Measurements from ENCODE around the gene TRPM8. TPM values are rescaled to one million over a fixed set of nuclear protein-coding genes. Genes with fewer than 3 reads are reported as not detected.

TRPM8 gene
- total and polyA plus RNA-seq, 2 donors from 2014 or later = 2.5 TPM; not detected in 1

GRCh38 chr2:233912691-233913423 lies 4.3 kb upstream of the TRPM8 start:
- DNase-seq (peak in 4 of 5 donors; percentile 54 to 86 (median 84)), FAIRE-seq (no peak)
- Histone ChIP-seq H3K9ac (ENCODE audit: low read length in 3 of 3) (no peak overlapping the region), H3K36me3 (ENCODE audit: control insufficient read depth in 2 of 3, insufficient read depth in 3 of 3, low read length in 3 of 3) (no peaks in the 10 kb centered on the region), H3K4me1 (ENCODE audit: control insufficient read depth in 2 of 3, insufficient read depth in 2 of 3, low read depth in 1 of 3, low read length in 3 of 3) (no peaks in the 10 kb centered on the region), H3K27me3 (ENCODE audit: control insufficient read depth, insufficient read depth, low read length) (no peaks in the 10 kb centered on the region), H3K27ac (ENCODE audit: low read depth in 2 of 2, low read length in 2 of 2) (no peak overlapping the region), H3K4me3 (ENCODE audit: low read length in 3 of 3) (no peak overlapping the region), H3K9me3 (ENCODE audit: control insufficient read depth in 2 of 3, insufficient read depth in 1 of 3, low read length in 3 of 3) (no peaks in the 10 kb centered on the region)
- intact Hi-C loops (cut with DNase I) = no loop called here
- TF ChIP-seq, protein P1, sequence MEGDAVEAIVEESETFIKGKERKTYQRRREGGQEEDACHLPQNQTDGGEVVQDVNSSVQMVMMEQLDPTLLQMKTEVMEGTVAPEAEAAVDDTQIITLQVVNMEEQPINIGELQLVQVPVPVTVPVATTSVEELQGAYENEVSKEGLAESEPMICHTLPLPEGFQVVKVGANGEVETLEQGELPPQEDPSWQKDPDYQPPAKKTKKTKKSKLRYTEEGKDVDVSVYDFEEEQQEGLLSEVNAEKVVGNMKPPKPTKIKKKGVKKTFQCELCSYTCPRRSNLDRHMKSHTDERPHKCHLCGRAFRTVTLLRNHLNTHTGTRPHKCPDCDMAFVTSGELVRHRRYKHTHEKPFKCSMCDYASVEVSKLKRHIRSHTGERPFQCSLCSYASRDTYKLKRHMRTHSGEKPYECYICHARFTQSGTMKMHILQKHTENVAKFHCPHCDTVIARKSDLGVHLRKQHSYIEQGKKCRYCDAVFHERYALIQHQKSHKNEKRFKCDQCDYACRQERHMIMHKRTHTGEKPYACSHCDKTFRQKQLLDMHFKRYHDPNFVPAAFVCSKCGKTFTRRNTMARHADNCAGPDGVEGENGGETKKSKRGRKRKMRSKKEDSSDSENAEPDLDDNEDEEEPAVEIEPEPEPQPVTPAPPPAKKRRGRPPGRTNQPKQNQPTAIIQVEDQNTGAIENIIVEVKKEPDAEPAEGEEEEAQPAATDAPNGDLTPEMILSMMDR (IDR thresholded peaks at IDR 0.05; ENCODE audit: borderline replicate concordance, extremely low read depth, insufficient read depth) = no peak

DNA sequence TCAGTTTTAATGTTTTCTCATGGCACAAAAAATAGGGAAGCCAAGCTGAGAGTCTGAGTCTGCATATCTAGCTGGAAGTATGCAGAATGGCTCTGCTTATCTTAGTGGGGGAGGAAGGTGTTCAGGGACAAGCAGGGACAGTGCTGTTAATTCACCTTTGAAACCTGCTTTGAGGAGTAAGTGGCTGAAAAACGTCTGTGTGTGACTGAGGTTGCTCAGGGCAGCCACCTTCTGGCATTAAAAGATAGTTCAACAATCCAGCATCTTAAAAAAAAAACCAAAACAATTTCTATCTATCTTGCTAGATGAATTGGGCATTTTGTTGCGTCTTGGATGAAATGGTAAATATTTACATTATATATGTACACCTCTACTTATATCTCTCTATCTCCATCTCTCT lies 2.0 kb upstream of the TRPM8 start:
- no peak for FAIRE-seq
- no peaks in the 10 kb centered on the region for H3K4me1 ChIP-seq (ENCODE audit: control insufficient read depth in 2 of 3, insufficient read depth in 2 of 3, low read depth in 1 of 3, low read length in 3 of 3)

GRCh38 chr2:233919319-233919718 lies 2.1 kb downstream of the TRPM8 start:
- TF ChIP-seq, protein P1 (IDR thresholded peaks at IDR 0.05; ENCODE audit: borderline replicate concordance, extremely low read depth, insufficient read depth) = no peak
- FAIRE-seq (no peak), DNase-seq (no peak)
- Histone ChIP-seq H3K9me3 (ENCODE audit: control insufficient read depth in 2 of 3, insufficient read depth in 1 of 3, low read length in 3 of 3) (no peaks in the 10 kb centered on the region), H3K36me3 (ENCODE audit: control insufficient read depth in 2 of 3, insufficient read depth in 3 of 3, low read length in 3 of 3) (no peaks in the 10 kb centered on the region), H3K4me3 (ENCODE audit: low read length in 3 of 3) (no peak overlapping the region), H3K27me3 (ENCODE audit: control insufficient read depth, insufficient read depth, low read length) (no peaks in the 10 kb centered on the region), H3K27ac (ENCODE audit: low read depth in 2 of 2, low read length in 2 of 2) (no peak overlapping the region), H3K9ac (ENCODE audit: low read length in 3 of 3) (no peak overlapping the region), H3K4me1 (ENCODE audit: control insufficient read depth in 2 of 3, insufficient read depth in 2 of 3, low read depth in 1 of 3, low read length in 3 of 3) (no peaks in the 10 kb centered on the region)
- intact Hi-C loops (cut with DNase I) = no loop called here

More for the DNA sequence above, 2.0 kb upstream of the TRPM8 start:
- H3K4me3 ChIP-seq (ENCODE audit: low read length in 3 of 3) = no peak overlapping the region
- no peak overlapping the region for H3K9ac ChIP-seq (ENCODE audit: low read length in 3 of 3)
- TF ChIP-seq, protein P1 (IDR thresholded peaks at IDR 0.05; ENCODE audit: borderline replicate concordance, extremely low read depth, insufficient read depth) = no peak
- no peaks in the 10 kb centered on the region for H3K9me3 ChIP-seq (ENCODE audit: control insufficient read depth in 2 of 3, insufficient read depth in 1 of 3, low read length in 3 of 3)
- intact Hi-C loops (cut with DNase I) = no loop called here
- H3K27me3 ChIP-seq (ENCODE audit: control insufficient read depth, insufficient read depth, low read length) = no peaks in the 10 kb centered on the region
- DNase-seq = no peak
- no peak overlapping the region for H3K27ac ChIP-seq (ENCODE audit: low read depth in 2 of 2, low read length in 2 of 2)
- H3K36me3 ChIP-seq (ENCODE audit: control insufficient read depth in 2 of 3, insufficient read depth in 3 of 3, low read length in 3 of 3) = no peaks in the 10 kb centered on the region

Measured in kidney (tissue), 14 donors.